Smooth muscle cell (in vitro differentiated cells): ENCODE measurements around the gene SIPA1L3. TPM values are rescaled to one million over a fixed set of nuclear protein-coding genes. Genes with fewer than 3 reads are reported as not detected.

ENCODE experiments used
- DNase-seq: peaks from one replicate; lab custom pipeline; 2025; ENCODE audit not compliant: unreplicated experiment; lab: John Stamatoyannopoulos, UW
- H2AFZ ChIP-seq: fragments of 200-600 bp; sonication (generic); 2 replicates; pipeline ENCODE4 v1.6.0; 2016; ENCODE audit warnings: antibody characterized with exemption, low read depth, mild to moderate bottlenecking
- H3F3A ChIP-seq: fragments of 200-600 bp; sonication (generic); 2 replicates; pipeline ENCODE4 v1.6.0; 2017; ENCODE audit warnings: antibody characterized with exemption, low read depth
- H3K27ac ChIP-seq: fragments of 200-600 bp; sonication (generic); 2 replicates; pipeline ENCODE4 v1.5.1; 2016; ENCODE audit warnings: low read depth, mild to moderate bottlenecking
- H3K27me3 ChIP-seq: fragments of 200-600 bp; sonication (generic); 2 replicates; pipeline ENCODE4 v1.6.1; 2016; ENCODE audit warnings: low read depth, mild to moderate bottlenecking
- H3K36me3 ChIP-seq: fragments of 200-600 bp; sonication (generic); 2 replicates; pipeline ENCODE4 v1.5.1; 2016; ENCODE audit warnings: low read depth
- H3K4me1 ChIP-seq: fragments of 200-600 bp; sonication (generic); 2 replicates; pipeline ENCODE4 v1.5.1; 2016; ENCODE audit warnings: low read depth
- H3K4me2 ChIP-seq: fragments of 200-600 bp; sonication (generic); 2 replicates; pipeline ENCODE4 v1.6.0; 2016; ENCODE audit warnings: mild to moderate bottlenecking
- H3K4me3 ChIP-seq: fragments of 200-600 bp; sonication (generic); 2 replicates; pipeline ENCODE4 v1.5.1; 2016; ENCODE audit warnings: mild to moderate bottlenecking
- H3K79me2 ChIP-seq: fragments of 200-600 bp; sonication (generic); 2 replicates; pipeline ENCODE4 v1.6.0; 2016; ENCODE audit warnings: low read depth, mild to moderate bottlenecking
- H3K9ac ChIP-seq: fragments of 200-600 bp; sonication (generic); 2 replicates; pipeline ENCODE4 v1.6.0; 2016; ENCODE audit warnings: low read depth
- H3K9me3 ChIP-seq: fragments of 200-600 bp; sonication (generic); replicated peaks from 2 replicates; pipeline ENCODE4 v1.5.1; 2016; ENCODE audit warnings: low read depth
- H4K20me1 ChIP-seq: fragments of 200-600 bp; sonication (generic); 2 replicates; pipeline ENCODE4 v1.6.0; 2016; ENCODE audit warnings: low read depth
- CTCF ChIP-seq: fragments of 200-600 bp; sonication (generic); IDR thresholded peaks from 2 replicates; pipeline ENCODE4 v1.5.1; 2017; ENCODE audit warnings: borderline replicate concordance, mild to moderate bottlenecking, antibody characterized with exemption; ENCODE audit not compliant: insufficient read depth, poor library complexity, severe bottlenecking
- WGBS: methylation state at CpG from one replicate; pipeline ENCODE4 v1.1.7; 2016; ENCODE audit warnings: low lambda C conversion rate; 5-methylcytosine and 5-hydroxymethylcytosine counted together
- polyA plus RNA-seq: library from polyadenylated mRNA; unstranded; fragments of >200 nt; fragmentation: Nextera tagmentation; extraction: Ambion mirVana; gene quantifications from 2 replicates; pipeline ENCODE4 v1.2.1, GENCODE V29; 2016
- total RNA-seq: library from RNA; depleted of rRNA; stranded (reverse); fragments of >200 nt; gene quantifications from 2 replicates; pipeline ENCODE4 v1.2.3, GENCODE V29; 2014

Gene SIPA1L3
- total and polyA plus RNA-seq, 2 experiments from 2014 or later: 6.5 to 7.6 TPM

DNA sequence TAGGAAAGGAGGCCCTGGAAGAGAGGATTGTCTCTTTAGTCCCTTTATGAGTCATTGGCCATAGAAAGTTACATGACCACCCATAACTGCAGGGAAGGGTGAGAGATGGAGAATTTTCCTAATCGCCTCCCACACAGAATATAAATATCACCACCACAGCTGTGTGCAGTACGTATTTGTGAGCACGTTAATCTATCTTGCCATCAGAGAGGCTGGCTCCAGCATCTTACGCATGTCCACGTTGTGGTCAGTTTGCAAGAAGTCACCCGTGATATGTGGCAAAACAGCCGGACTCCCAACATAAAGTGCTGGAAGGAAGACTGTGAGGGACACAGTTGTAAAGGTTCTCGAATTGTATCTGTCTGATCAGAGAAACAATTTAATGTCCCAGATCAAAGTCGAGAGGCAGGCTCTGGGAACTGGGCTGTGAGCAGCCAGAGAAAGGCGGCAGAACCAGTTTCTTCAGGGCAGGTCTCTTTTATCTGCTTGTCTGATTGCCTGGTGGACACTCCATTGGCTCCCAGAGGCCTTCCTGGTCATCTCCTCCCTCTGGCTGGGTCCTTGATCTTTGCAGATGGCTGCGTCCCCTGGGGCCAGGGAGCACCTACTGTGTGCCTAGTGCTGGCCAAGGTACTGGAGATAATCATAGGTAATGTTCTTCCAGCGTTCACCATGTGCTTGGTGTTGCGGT is 74.9 kb downstream of the SIPA1L3 start:
- TF ChIP-seq CTCF: no peak
- no peaks in the 10 kb centered on the region for H3K36me3 ChIP-seq
- no peak overlapping the region for H3K4me3 ChIP-seq
- DNase-seq: no peak
- no peaks in the 10 kb centered on the region for H3K9me3 ChIP-seq
- no peaks in the 10 kb centered on the region for H3K79me2 ChIP-seq
- 55% methylated on average over 13 of the region's 13 CpGs for WGBS
- peak overlapping the region; percentile 14 for H3K27ac ChIP-seq
- H2AFZ ChIP-seq: no peak overlapping the region
- H3K4me2 ChIP-seq: peak overlapping the region; percentile 15
- no peak overlapping the region for H3K9ac ChIP-seq
- no peaks in the 10 kb centered on the region for H3F3A ChIP-seq
- H4K20me1 ChIP-seq: peaks cover 22% of the 10 kb centered on the region
- peaks cover 20% of the 10 kb centered on the region for H3K4me1 ChIP-seq
- no peaks in the 10 kb centered on the region for H3K27me3 ChIP-seq

DNA sequence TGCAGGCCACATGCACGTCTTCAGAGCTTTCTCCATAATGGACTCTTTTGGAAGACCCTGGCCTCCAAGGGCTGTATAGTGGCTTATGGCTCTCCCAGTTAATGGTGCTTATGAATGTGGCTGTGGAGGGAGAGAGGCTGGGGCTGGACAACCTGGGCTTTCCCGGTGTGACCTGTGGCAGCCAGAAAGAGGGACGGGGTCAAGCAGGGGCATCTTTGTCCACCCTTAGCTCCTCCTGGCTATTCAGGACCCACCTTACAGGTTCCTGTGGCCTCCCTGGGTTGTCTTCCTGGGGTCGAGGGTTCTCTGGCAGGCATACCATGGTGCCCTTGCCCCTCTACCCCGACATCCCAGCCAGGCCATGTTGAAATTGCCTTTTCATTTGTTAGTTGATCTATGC is 75.6 kb downstream of the SIPA1L3 start:
- no peak overlapping the region for H3K4me3 ChIP-seq
- no peak overlapping the region for H3K4me2 ChIP-seq
- DNase-seq: no peak
- no peaks in the 10 kb centered on the region for H3K36me3 ChIP-seq
- H3K9ac ChIP-seq: no peak overlapping the region
- no peaks in the 10 kb centered on the region for H3K9me3 ChIP-seq
- no peak for TF ChIP-seq CTCF
- peaks cover 28% of the 10 kb centered on the region for H4K20me1 ChIP-seq
- peaks cover 17% of the 10 kb centered on the region for H3K4me1 ChIP-seq
- H3K27me3 ChIP-seq: no peaks in the 10 kb centered on the region
- H3F3A ChIP-seq: no peaks in the 10 kb centered on the region
- 92% methylated on average over 5 of the region's 5 CpGs for whole genome bisulfite sequencing
- no peak overlapping the region for H3K27ac ChIP-seq
- H3K79me2 ChIP-seq: no peaks in the 10 kb centered on the region
- H2AFZ ChIP-seq: no peak overlapping the region

DNA sequence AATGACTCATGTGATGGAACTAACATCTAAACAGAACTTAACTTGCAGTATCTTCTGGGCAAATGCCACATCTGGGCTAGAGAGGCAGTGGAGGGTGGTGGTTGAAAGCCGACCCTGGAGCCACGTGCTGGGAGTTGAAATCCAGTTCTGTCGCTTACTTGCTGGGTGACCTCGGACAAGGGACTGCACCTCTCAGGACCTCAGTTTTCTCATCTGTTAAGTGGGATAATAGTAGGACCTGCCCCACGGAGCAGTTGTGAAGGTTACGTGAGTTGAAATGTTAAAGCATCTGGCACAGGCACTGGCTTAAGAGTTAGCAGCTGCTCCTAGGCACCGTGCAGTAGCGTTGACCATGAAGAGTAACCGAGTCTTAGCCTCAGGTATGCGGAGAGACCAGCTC is 76.1 kb downstream of the SIPA1L3 start:
- H3K27me3 ChIP-seq: no peaks in the 10 kb centered on the region
- no peak overlapping the region for H3K9ac ChIP-seq
- H3K4me3 ChIP-seq: no peak overlapping the region
- no peak overlapping the region for H3K4me2 ChIP-seq
- H3K9me3 ChIP-seq: no peaks in the 10 kb centered on the region
- peaks cover 28% of the 10 kb centered on the region for H4K20me1 ChIP-seq
- 86% methylated on average over 10 of the region's 10 CpGs for WGBS
- peaks cover 12% of the 10 kb centered on the region for H3K4me1 ChIP-seq
- TF ChIP-seq CTCF: no peak
- DNase-seq: no peak
- no peaks in the 10 kb centered on the region for H3K36me3 ChIP-seq
- no peaks in the 10 kb centered on the region for H3K79me2 ChIP-seq
- no peak overlapping the region for H2AFZ ChIP-seq
- H3F3A ChIP-seq: no peaks in the 10 kb centered on the region
- no peak overlapping the region for H3K27ac ChIP-seq

GRCh38 chr19:37983916-37984315 is 76.9 kb downstream of the SIPA1L3 start:
- no peak for DNase-seq
- Histone ChIP-seq H2AFZ (no peak overlapping the region), H3K36me3 (no peaks in the 10 kb centered on the region), H3K9ac (no peak overlapping the region), H3K4me3 (no peak overlapping the region), H3K4me1 (peaks cover 15% of the 10 kb centered on the region), H3K79me2 (no peaks in the 10 kb centered on the region), H4K20me1 (peaks cover 31% of the 10 kb centered on the region), H3K27ac (no peak overlapping the region), H3K27me3 (no peaks in the 10 kb centered on the region), H3F3A (no peaks in the 10 kb centered on the region), H3K9me3 (no peaks in the 10 kb centered on the region), H3K4me2 (no peak overlapping the region)
- WGBS: 93% methylated on average over 10 of the region's 10 CpGs
- no peak for TF ChIP-seq CTCF
